Endometrium (tissue), 2 donors: ENCODE results near the gene SNX8.

Experiments used
- FAIRE-seq: peaks from 2 replicates; lab custom pipeline; 2012; peaks lifted over from hg19 to GRCh38; lab: Jason Lieb, UNC
- donor health status: control.
- donor health status: control.

The SNX8 gene

GRCh38 chr7:2220030-2220429, 94.2 kb downstream of the SNX8 start:
- no peak for FAIRE-seq

- no peak for FAIRE-seq
These were observed 94.6 kb downstream of the SNX8 start for GRCh38 chr7:2219606-2220005.

DNA sequence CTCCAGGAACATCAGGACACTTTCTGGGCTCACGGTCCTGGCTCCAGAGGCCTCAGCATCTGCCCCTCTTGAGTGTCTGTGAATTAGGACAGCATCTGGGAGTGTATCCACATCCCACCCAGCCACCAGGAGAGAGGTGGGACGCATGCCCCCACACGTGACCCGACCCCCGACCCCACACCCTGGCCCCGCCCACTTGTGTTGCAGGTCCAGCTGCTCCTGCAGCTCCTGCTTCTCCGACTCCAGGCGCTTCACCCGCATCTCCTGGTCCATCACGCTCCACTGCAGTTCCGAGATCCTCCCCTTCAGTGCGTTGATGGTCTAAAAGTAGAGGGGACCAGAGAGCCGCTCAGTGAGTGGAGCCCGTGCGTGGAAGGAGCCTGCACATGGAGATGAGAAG, 95.1 kb downstream of the SNX8 start:
- FAIRE-seq: no peak

GRCh38 chr7:2218444-2218785, 95.8 kb downstream of the SNX8 start:
- FAIRE-seq: no peak

GRCh38 chr7:2217716-2218443, 96.4 kb downstream of the SNX8 start:
- FAIRE-seq: no peak

DNA sequence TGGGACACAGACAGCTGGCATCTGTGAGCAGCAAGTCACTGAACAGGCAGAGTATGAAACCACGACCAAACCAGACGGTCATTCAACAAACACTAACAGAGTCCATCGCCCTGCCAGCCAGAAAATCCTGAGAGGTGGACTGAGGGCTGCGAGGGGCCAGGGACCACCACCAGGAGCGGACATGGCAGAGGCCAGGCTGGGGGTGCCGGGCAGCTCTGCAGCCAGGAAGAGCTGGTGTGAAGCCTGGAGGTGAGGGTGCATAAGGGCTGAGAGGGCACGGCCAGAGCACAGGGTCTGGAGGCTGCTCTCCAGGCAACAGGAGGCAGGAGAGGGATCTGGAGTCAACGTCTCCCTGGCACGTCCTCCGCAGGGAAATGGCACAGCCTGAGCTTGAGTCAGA, 97.0 kb downstream of the SNX8 start:
- FAIRE-seq: no peak

DNA sequence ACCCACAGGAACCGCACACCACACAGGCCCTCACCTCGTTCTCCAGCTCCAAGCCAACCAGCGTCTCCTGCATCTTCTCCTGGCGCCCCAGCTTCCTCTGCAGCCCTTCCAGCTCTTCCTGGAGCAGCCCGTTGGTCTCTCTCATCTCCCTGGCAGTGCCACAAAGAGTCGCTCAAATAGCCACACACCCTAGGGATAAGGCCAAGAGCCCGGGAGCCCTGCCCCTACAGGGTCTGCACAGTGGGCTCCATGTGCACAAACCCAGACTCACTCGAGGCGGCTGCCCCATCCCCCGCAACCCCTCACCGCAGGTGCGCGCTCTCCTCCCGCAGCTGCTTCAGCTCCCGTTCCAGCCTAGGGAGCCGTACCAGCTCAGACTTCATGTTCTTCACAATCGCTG, 98.4 kb downstream of the SNX8 start:
- no peak for FAIRE-seq

- FAIRE-seq: no peak
These were observed 99.6 kb downstream of the SNX8 start for GRCh38 chr7:2214636-2215035.

GRCh38 chr7:2213551-2214215, 100.6 kb downstream of the SNX8 start:
- FAIRE-seq: no peak

DNA sequence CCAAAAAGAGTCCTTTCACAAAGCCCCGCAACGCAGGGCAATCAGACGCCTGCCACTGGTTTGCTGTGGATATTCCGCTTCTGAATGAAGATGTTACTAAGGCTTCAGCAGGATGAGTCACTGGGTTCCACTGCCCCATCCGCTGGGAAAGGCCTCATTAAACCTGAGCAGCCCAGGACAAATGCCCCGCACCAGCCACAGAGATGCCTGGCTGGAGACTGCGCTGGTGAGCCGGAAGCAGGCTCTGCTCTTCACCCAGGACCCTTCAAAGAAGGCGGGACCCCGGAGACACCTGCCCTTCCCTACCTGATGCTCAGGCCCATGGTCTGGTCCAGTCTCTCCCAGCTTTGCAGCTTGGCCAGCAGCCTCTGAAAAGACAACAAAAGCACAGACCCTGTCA, 101.3 kb downstream of the SNX8 start:
- FAIRE-seq: no peak

DNA sequence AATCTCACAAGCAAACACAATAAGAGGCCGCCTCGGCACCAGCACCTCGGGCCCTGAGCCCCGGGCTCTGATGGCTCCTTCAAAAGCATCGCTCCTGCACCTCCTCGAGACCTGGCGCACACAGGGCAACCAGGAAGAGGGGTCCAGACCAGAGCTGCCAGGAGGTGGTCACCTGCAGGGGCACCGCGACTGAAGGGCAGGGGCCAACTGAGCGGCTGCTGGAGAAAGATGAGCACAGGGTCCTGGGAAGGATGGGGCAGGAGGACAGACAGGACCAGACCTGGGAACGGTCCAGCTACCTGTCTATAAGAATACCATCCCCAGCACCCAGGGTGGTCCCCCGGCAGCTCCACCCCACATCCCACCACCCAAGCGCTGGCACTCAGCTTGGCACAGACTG, 102.3 kb downstream of the SNX8 start:
- no peak for FAIRE-seq

DNA sequence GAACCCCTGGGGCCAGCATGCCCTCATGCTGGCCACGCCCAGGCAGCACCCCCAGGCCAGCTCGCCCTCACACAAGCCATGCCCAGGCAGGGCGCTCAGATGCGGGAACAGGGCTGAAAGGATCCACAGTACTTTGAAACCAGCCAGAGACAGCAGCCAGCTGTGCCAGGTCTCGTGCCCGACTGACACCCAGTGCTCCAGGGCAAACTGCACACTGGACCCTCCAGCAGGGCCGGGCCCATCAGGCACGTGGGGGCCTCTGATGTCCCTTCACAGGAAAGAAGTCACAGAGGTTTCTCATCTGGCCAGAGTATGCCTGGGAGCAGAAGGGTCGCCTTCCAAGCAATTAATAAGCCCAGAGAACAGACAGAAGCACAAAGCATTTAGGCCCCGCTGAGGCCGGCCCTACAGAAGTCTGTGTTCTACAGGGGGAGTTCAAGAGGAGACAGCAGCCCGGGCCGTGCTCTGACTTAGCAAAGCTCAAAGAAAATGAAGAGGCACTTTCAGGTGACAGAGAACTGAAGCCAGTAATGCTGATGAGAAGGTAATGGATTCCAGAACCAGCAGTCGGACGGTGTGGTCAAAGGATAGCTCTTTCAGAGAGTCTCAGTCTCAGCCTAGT, 102.9 kb downstream of the SNX8 start:
- FAIRE-seq: no peak

- FAIRE-seq: no peak
These were observed 103.5 kb downstream of the SNX8 start for GRCh38 chr7:2210551-2211258.

- FAIRE-seq: no peak
These were observed 104.3 kb downstream of the SNX8 start for GRCh38 chr7:2209961-2210323.

DNA sequence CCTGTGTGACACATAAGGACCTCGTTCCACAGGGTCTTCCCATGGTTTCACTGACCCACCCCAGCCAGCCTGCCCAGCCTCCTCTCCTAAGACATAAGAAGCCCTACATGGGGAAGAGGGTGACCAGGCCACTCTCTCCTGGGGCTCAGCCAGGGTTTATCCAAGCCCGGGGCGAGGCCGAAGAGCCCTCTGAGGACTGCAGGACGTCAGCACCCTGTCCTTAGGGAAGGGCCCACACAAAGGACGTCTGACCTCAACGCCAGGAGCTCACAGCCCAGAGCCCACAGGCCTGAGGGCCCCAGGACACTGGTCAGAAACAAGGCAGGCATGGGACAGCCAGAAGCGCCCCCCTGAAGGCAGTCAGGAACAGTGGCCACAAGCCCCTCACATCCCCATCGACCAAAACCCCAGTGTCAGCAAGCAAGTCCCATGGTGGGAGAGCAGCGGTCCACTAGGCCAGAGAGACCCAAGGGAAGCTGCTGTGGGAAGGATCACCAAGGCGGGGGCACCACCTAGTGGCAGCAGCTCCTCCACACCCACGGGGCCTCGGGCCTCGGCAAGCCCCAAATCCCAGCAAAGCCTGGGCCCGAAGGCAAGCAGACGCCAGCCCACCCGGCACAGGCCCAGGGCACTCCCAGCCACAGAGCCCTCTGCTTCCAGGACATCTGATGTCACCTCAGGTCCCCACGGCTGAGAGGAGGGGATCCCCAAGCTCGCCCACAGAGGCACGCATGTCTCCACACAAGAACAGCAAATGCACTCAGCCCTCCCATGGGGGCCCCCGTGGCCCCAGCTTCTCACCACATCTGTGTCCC, 104.9 kb downstream of the SNX8 start:
- FAIRE-seq: no peak

- no peak for FAIRE-seq
These were observed 105.5 kb downstream of the SNX8 start for GRCh38 chr7:2208712-2209111.

- FAIRE-seq: no peak
These were observed 109.0 kb downstream of the SNX8 start for GRCh38 chr7:2205036-2205780.

DNA sequence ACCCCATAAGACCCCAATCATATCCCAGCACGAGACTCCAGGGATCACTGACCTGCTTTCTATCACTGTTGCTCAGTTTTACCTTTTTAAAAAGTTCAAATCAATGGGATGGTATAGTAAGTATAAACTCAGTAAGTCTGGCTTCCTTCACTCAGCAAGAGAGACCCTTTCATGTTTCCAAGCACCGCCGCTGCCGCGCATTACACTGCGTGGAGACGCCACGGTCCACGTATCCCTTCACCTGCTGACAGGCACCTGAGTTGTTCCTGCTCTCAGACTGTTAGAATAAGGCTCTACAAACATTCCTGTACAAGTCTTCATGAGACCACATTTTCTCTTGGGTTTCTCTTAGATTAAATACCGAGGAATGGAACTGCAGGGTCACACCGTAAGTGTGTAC, 109.8 kb downstream of the SNX8 start:
- FAIRE-seq: no peak

DNA sequence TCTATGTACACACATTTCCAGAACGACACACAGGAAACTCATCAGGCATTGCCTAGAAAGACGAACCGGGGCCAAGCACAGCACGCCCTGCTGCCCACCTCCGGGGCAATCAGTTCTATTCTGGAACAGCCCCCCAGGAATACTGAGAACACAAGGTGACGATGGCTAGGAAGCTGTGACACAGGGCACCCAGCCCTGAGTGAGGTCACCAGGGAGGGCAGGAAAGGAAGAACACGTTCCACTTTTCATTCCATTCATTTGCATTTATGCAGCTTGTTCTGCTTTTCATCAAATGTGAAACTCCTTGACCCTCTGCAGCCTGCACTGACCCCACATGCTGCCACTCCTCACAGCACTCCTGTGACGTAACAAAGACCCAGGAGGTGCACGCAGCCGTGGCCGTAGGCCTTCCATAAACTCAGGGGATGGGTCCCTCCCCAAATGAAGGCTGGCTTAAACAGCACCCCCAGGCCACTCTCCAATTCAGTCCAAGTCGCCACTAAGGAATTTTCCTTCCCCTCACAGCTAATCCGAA, 110.4 kb downstream of the SNX8 start:
- no peak for FAIRE-seq

GRCh38 chr7:2202901-2203765, 111.1 kb downstream of the SNX8 start:
- no peak for FAIRE-seq
